OCI-LY1 (cell line): Measurements from ENCODE around the gene SLC25A33.

Source experiments
- CTCF ChIP-seq: fragments of 200-600 bp; sonication (generic), shearing (Covaris generic); IDR thresholded peaks from 2 replicates; pipeline ENCODE4 v1.5.1; 2017; ENCODE audit warnings: mild to moderate bottlenecking, antibody characterized with exemption, low read length, moderate library complexity, mixed read lengths
- EZH2 ChIP-seq: fragments of 200-600 bp; sonication (generic), shearing (Covaris generic); IDR thresholded peaks from 2 replicates; pipeline ENCODE4 v1.8.0; 2017; ENCODE audit warnings: borderline replicate concordance, mixed run types, mild to moderate bottlenecking, antibody characterized with exemption, low read length, moderate library complexity, mixed read lengths

DNA sequence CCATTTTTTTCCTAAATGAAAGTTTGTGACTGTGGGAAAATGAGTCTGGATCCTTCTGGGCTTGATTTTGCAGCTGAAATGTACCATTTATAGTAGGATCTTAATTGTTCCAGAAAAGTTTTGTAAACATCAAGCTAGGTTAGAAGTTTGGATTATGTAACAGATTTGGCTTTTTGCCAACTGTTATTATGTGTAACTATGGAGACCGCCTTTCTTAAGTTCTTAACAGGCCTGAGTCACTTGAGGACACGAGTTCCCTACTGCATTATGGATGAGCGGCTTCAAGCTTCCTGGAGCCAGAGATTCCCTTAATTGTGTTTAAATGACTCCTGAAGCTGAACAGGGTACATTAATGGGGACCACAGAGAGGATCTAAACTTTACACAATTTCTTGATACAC lies 22.2 kb downstream of the SLC25A33 start:
- no peak for TF ChIP-seq CTCF
- TF ChIP-seq EZH2 = no peak
